ENCODE measurements around the gene TOMM22.
A peak's percentile ranks its signal among the peaks of the same experiment; 100 is the strongest.
"Not testable (repeated sequence)": the region's sequence is repeated elsewhere in the genome, so short reads cannot be mapped to it uniquely, and the experiment has no call there.

The TOMM22 gene

GRCh38 chr22:38681582-38682335 lies at the start of gene TOMM22:
TSS of gene TOMM22 (plus strand) at chr22:38681957. CDS start at chr22:38681979, 22 bp downstream.
- Histone ChIP-seq H3K27ac (peak within 1 kb of the TSS; percentile 27 to 92 (median 84)), H3K4me2 (peak within 1 kb of the TSS; percentile 85 to 99 (median 98)), H3K4me1 (peaks cover 5 to 19% (median 13%) of the 10 kb centered on the region in 10 experiments; a peak in 17 of 20 replicates), H3K27me3 (no peaks in the 10 kb centered on the region), H3K4me3 (peak within 1 kb of the TSS; percentile 83 to 100 (median 90)), H3K9me3 (replicated peaks in 1 of 11) (peaks cover 0 to 4% (median 0%) of the 10 kb centered on the region in 11 experiments; a peak in 3 of 22 replicates), H3K9ac (peak within 1 kb of the TSS; percentile 81 to 96 (median 90)), H3K36me3 (peaks cover 37 to 42% (median 38%) of the 10 kb centered on the region in 11 experiments), H4K20me1 (peaks cover 0 to 33% (median 7%) of the 10 kb centered on the region in 11 experiments; a peak in 12 of 22 replicates)
- TF ChIP-seq Cebpa-rat (IDR thresholded peaks at IDR 0.05) = no peak

- Histone ChIP-seq H3K4me2 (no peak overlapping the region), H3K4me3 (no peak overlapping the region), H3K9me3 (replicated peaks in 1 of 11) (no peaks in the 10 kb centered on the region), H3K4me1 (peaks cover 0 to 9% (median 8%) of the 10 kb centered on the region in 10 experiments; a peak in 12 of 20 replicates), H3K9ac (no peak overlapping the region), H3K36me3 (peaks cover 0 to 3% (median 0%) of the 10 kb centered on the region in 11 experiments; a peak in 4 of 22 replicates), H3K27ac (no peak overlapping the region), H4K20me1 (no peaks in the 10 kb centered on the region), H3K27me3 (no peaks in the 10 kb centered on the region)
- no peak for TF ChIP-seq Cebpa-rat (IDR thresholded peaks at IDR 0.05)
These were observed 49.2 kb upstream of the TOMM22 start for GRCh38 chr22:38632528-38632927.

- Histone ChIP-seq H3K9ac (no peak overlapping the region), H3K9me3 (replicated peaks in 1 of 11) (no peaks in the 10 kb centered on the region)
- TF ChIP-seq Cebpa-rat (IDR thresholded peaks at IDR 0.05) = no peak
These were observed 43.5 kb upstream of the TOMM22 start for GRCh38 chr22:38638216-38638615.

GRCh38 chr22:38638728-38639127 lies 43.0 kb upstream of the TOMM22 start:
- no peak overlapping the region for H3K27ac ChIP-seq
- no peaks in the 10 kb centered on the region for H3K27me3 ChIP-seq
- no peak overlapping the region for H3K9ac ChIP-seq
- H3K9me3 ChIP-seq (replicated peaks in 1 of 11) = no peaks in the 10 kb centered on the region
- no peak for TF ChIP-seq Cebpa-rat (IDR thresholded peaks at IDR 0.05)
- H4K20me1 ChIP-seq = no peaks in the 10 kb centered on the region
- H3K4me1 ChIP-seq = no peaks in the 10 kb centered on the region
- H3K36me3 ChIP-seq = peaks cover 0 to 10% (median 0%) of the 10 kb centered on the region in 11 experiments; a peak in 4 of 22 replicates
- H3K4me2 ChIP-seq = no peak overlapping the region
- no peak overlapping the region for H3K4me3 ChIP-seq

More at GRCh38 chr22:38638216-38638615, 43.5 kb upstream of the TOMM22 start:
- peaks cover 0 to 10% (median 0%) of the 10 kb centered on the region in 11 experiments; a peak in 4 of 22 replicates for H3K36me3 ChIP-seq
- no peak overlapping the region for H3K27ac ChIP-seq
- no peak overlapping the region for H3K4me2 ChIP-seq
- H3K27me3 ChIP-seq = no peaks in the 10 kb centered on the region
- no peak overlapping the region for H3K4me3 ChIP-seq
- H4K20me1 ChIP-seq = no peaks in the 10 kb centered on the region
- no peaks in the 10 kb centered on the region for H3K4me1 ChIP-seq

- no peak overlapping the region for H3K4me2 ChIP-seq
- TF ChIP-seq Cebpa-rat (IDR thresholded peaks at IDR 0.05) = no peak
- no peak overlapping the region for H3K27ac ChIP-seq
These were observed 40.2 kb upstream of the TOMM22 start for GRCh38 chr22:38641476-38642040.

GRCh38 chr22:38644245-38644644 lies 37.5 kb upstream of the TOMM22 start:
- H3K9me3 ChIP-seq (replicated peaks in 1 of 11); H3K4me1 ChIP-seq; H4K20me1 ChIP-seq; H3K36me3 ChIP-seq; H3K4me2 ChIP-seq; H3K27me3 ChIP-seq; H3K4me3 ChIP-seq; H3K9ac ChIP-seq; H3K27ac ChIP-seq: not testable (repeated sequence)

More at GRCh38 chr22:38641476-38642040, 40.2 kb upstream of the TOMM22 start:
- no peaks in the 10 kb centered on the region for H4K20me1 ChIP-seq
- H3K4me1 ChIP-seq = peaks cover 0 to 6% (median 3%) of the 10 kb centered on the region in 10 experiments; a peak in 6 of 20 replicates
- H3K36me3 ChIP-seq = peaks cover 0 to 10% (median 0%) of the 10 kb centered on the region in 11 experiments; a peak in 2 of 22 replicates
- no peak overlapping the region for H3K9ac ChIP-seq
- H3K27me3 ChIP-seq = no peaks in the 10 kb centered on the region
- no peaks in the 10 kb centered on the region for H3K9me3 ChIP-seq (replicated peaks in 1 of 11)
- no peak overlapping the region for H3K4me3 ChIP-seq

GRCh38 chr22:38645430-38645829 lies 36.3 kb upstream of the TOMM22 start:
- Histone ChIP-seq H3K4me1 (peaks cover 0 to 6% (median 3%) of the 10 kb centered on the region in 10 experiments; a peak in 6 of 20 replicates), H3K27ac (no peak overlapping the region), H3K4me2 (peak overlapping the region in 2 of 11 experiments; percentile 18 to 28; a peak in 3 of 22 replicates), H3K9me3 (replicated peaks in 1 of 11) (no peaks in the 10 kb centered on the region), H3K36me3 (no peaks in the 10 kb centered on the region), H3K4me3 (no peak overlapping the region), H3K9ac (no peak overlapping the region), H3K27me3 (no peaks in the 10 kb centered on the region), H4K20me1 (no peaks in the 10 kb centered on the region)
- TF ChIP-seq Cebpa-rat (IDR thresholded peaks at IDR 0.05) = 0 out of 22 replicates have a peak, but pooled peaks of 2 of the 11 experiments have one; percentile 5 to 15

GRCh38 chr22:38649841-38650522 lies 31.8 kb upstream of the TOMM22 start:
- no peak overlapping the region for H3K27ac ChIP-seq
- no peaks in the 10 kb centered on the region for H4K20me1 ChIP-seq
- no peak overlapping the region for H3K9ac ChIP-seq
- no peaks in the 10 kb centered on the region for H3K36me3 ChIP-seq
- H3K4me3 ChIP-seq = no peak overlapping the region
- no peaks in the 10 kb centered on the region for H3K27me3 ChIP-seq
- H3K9me3 ChIP-seq (replicated peaks in 1 of 11) = no peaks in the 10 kb centered on the region
- H3K4me2 ChIP-seq = no peak overlapping the region
- peaks cover 0 to 6% (median 3%) of the 10 kb centered on the region in 10 experiments; a peak in 6 of 20 replicates for H3K4me1 ChIP-seq
- no peak for TF ChIP-seq Cebpa-rat (IDR thresholded peaks at IDR 0.05)

- H3K9ac ChIP-seq = no peak overlapping the region
- peaks cover 11 to 17% (median 15%) of the 10 kb centered on the region in 10 experiments for H3K4me1 ChIP-seq
- H3K4me2 ChIP-seq = no peak overlapping the region
- TF ChIP-seq Cebpa-rat (IDR thresholded peaks at IDR 0.05) = no peak
- no peaks in the 10 kb centered on the region for H3K9me3 ChIP-seq (replicated peaks in 1 of 11)
- no peaks in the 10 kb centered on the region for H3K27me3 ChIP-seq
- H3K27ac ChIP-seq = no peak overlapping the region
- 0 out of 22 replicates have a peak, but pooled peaks cover 0 to 4% (median 0%) of the 10 kb centered on the region in 11 experiments for H4K20me1 ChIP-seq
- no peak overlapping the region for H3K4me3 ChIP-seq
- H3K36me3 ChIP-seq = no peaks in the 10 kb centered on the region
These were observed 28.9 kb upstream of the TOMM22 start for GRCh38 chr22:38652859-38653258.
